GM21367 (cell line): ENCODE results near the gene CCL5.

Source experiments
- ATAC-seq: cut with Tn5 transposase; IDR thresholded peaks from one replicate; pipeline ENCODE4 v1.9.1; 2021; ENCODE audit not compliant: unreplicated experiment

The CCL5 gene

GRCh38 chr17:35868737-35869136 is 11.4 kb downstream of the CCL5 start, which contains the start of gene HEATR9:
HEATR9 (minus strand) TSS chr17:35868891; CDS start chr17:35868742, 149 bp downstream.
- no peak for ATAC-seq

- ATAC-seq: no peak
Observed at GRCh38 chr17:35867574-35867973, 12.6 kb downstream of the CCL5 start.

GRCh38 chr17:35866341-35866950 is 13.7 kb downstream of the CCL5 start:
- ATAC-seq: no peak

- no peak for ATAC-seq
Observed at GRCh38 chr17:35865412-35866340, 14.5 kb downstream of the CCL5 start.

GRCh38 chr17:35864853-35865252 is 15.3 kb downstream of the CCL5 start:
- no peak for ATAC-seq

- ATAC-seq: no peak
Observed at GRCh38 chr17:35856603-35857002, 23.6 kb downstream of the CCL5 start.

- ATAC-seq: no peak
Observed at GRCh38 chr17:35855965-35856364, 24.2 kb downstream of the CCL5 start.

GRCh38 chr17:35849469-35850348 is 30.5 kb downstream of the CCL5 start:
- ATAC-seq: no peak

GRCh38 chr17:35847633-35848373 is 32.4 kb downstream of the CCL5 start:
- ATAC-seq: no peak

GRCh38 chr17:35847006-35847405 is 33.2 kb downstream of the CCL5 start:
- no peak for ATAC-seq

- ATAC-seq: no peak
Observed at GRCh38 chr17:35846055-35846809, 33.9 kb downstream of the CCL5 start.

GRCh38 chr17:35844547-35844946 is 35.6 kb downstream of the CCL5 start:
- ATAC-seq: no peak

- ATAC-seq: no peak
Observed at GRCh38 chr17:35843698-35844097, 36.5 kb downstream of the CCL5 start.

- ATAC-seq: no peak
Observed at GRCh38 chr17:35842239-35842638, 37.9 kb downstream of the CCL5 start.

GRCh38 chr17:35841505-35841904 is 38.7 kb downstream of the CCL5 start:
- ATAC-seq: no peak

GRCh38 chr17:35841101-35841500 is 39.1 kb downstream of the CCL5 start:
- no peak for ATAC-seq

GRCh38 chr17:35825206-35825605 is 55.0 kb downstream of the CCL5 start:
- ATAC-seq: no peak
